HG03280 (cell line): ENCODE measurements around the gene CXCL13.
"Not testable (repeated sequence)": the region's sequence is repeated elsewhere in the genome, so short reads cannot be mapped to it uniquely, and the experiment has no call there.

Source experiments
- ATAC-seq: cut with Tn5 transposase; IDR thresholded peaks from one replicate; pipeline ENCODE4 v1.9.1; 2021; ENCODE audit warnings: mild to moderate bottlenecking, moderate library complexity; ENCODE audit not compliant: unreplicated experiment

The CXCL13 gene

DNA sequence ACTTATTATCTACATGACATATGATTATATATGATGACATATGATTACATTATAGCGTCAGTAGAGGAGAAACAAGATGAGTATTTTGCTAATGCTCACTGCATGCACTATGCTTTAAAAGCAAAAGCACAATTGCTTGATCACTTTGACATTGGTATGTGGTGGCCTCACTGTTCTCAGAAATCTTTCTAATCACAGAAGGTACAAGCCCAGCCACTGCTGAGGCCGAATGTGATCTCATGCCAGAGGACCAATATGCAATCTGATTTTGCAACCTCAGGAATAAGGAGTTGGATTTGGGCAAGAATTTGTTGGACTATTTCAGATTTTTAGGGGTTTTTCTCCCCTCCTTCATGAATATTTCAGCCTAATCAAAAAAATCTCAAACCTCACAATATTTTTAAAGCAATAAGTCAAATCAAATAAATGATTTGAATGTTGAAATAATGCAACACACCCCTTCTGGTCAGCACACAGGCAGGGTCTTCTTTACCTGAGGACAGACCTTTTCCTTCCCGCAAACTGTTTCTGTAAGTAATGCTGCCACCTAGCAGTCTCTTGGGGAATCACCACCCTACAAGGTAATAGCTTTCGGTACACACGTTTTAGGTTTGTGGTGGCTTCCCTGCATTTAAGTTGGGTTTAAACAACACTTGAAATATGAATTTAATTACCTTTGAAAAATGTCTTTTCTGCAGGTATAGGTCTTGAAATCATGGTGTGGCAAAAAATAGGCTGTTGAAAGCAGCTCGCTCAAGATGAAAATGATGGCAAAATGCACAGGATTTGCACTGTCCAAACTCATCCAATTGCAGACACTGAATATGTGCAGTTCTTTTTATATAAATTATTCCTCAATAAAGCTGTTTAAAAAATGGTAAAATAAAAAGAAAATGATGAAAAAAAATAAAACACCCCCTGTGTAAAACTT lies 4.8 kb upstream of the CXCL13 start:
- no peak for ATAC-seq

- ATAC-seq, result no peak
Measured at GRCh38 chr4:77601614-77602187, 3.9 kb upstream of the CXCL13 start.

- no peak for ATAC-seq
Measured at GRCh38 chr4:77613267-77613666, 7.6 kb downstream of the CXCL13 start.

GRCh38 chr4:77615153-77615552 lies 9.5 kb downstream of the CXCL13 start:
- no peak for ATAC-seq

DNA sequence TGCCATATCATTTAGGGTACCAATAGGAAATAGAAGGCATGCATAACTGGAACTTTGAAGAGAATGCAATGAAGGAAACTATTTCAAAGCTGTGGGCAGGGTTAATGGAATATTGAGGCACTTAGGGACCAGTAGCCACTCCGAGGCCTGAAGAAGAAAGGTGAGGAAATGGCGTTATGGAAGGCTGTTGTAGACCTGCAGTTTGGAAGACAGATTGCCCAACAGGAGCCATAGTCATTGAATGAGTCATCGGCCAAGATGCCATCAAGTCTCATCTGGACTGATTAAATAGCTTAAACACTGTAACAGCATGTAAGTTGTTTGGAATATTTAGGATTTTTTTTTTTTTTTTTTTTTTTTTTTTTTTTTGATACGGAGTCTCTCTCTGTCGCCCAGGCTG lies 11.6 kb downstream of the CXCL13 start:
- ATAC-seq, result no peak

DNA sequence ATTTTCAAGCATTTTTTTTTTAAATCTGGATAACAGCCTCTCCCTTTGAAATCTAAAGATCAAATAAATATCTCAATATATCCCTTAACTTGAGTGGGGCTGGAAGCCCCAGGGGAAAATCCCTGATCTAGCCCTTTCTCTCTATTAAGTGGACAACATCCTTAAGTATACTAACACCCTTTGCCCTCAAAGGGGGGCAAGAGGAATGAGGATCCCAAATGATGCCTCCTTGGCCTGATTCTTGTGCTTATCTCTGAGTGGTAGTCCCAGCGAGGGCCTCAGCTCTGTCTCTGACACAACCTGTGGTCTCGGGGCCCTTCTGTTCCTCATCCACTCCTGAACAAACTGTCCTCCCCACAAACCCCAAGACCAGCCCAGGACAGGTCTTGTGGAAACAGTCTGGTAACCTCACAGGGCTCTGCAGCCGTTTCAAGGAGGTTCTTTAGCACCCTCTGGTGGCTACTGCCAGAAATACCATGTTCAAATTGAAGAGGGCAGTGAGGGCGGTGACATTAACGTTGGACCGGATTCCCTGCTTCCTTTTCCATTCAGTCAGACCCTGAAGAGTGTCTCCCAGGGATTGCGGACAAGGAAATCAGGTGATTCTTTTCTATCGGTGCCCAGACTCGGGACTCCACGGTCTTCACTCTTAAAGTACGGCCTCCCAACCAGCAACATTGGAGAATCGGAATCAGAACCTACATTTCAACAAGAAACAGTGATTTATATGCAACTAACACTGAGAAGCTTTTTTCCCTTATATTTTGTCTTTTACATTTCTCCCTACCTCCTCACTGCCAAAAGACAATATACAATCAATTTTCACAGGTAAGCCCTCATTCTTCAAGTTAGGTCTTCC lies 13.0 kb downstream of the CXCL13 start:
- peak; percentile 84 for ATAC-seq

DNA sequence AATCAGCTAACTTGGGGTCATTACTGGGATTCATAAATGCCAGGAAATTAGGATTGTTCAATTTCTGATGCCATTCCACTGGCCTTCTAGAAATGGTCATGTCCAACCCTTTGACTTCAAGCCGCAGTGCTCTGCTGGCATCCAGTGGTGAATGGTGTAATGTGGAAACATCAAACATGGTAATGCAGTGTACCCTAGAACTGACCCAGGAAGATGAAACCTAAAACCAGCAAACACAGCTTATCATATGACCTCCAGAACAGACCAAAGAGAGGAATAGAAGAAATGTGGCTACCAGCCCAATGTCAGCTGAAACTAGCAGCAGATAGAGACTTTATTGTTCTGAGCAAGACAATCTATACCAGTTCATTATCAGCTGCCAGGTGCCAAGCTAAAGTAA lies 13.8 kb downstream of the CXCL13 start:
- ATAC-seq, result no peak

DNA sequence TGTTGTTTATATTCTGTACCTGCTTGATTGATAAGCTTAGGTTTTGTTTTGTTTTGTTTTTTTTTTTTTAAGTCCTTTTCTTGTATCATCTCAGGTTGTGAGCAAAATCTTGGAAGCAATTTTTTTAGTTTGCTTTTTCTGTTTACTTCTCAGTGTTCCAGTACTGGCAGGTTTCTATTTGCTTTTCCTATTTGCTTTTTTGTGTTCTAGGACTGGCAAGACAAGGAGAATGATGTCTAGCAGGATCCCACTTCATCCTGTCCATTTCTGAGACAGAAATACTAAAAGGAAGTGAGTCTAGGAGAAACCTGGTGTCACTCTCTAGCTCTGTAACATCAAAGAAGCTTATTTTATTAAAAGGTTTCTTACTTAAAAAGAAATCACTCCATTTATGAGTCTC lies 15.6 kb downstream of the CXCL13 start:
- ATAC-seq, result no peak

DNA sequence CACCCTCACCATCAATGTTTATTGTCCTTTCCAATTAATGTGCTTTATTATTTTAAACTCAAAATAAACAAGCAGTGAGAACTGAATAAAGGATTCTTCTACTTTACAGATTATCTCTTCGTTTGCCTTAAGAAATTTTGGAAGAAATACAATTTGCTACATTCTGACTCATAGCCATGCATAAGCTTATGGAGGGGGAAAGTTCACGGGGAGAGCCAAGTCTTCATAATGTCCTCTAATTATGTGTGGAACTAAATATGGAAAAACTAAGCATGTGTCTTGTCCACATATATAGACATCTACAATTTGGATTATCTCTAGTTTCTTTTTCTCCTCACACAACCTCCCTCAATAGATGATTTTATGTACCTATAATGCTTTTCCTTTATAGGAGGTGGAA lies 17.5 kb downstream of the CXCL13 start:
- ATAC-seq, result no peak

DNA sequence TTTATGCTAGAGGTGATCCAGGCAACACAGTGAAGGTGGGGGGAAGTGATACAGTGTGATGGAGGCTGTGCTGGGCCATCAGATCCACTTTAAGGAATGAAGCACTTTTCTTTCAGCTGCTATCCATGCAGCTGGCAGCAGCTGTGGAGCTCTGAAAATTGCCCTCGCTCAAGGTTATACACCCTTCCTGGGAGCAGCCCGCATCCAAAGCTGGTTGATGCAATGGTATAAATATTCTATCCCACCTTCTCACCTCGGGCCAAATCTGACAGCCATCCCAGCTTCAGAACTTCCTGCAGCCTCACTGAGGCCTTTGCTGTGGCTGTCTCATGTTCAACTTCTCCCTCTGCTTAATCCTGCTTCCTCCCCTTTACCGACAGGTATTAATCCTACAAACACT lies 18.6 kb downstream of the CXCL13 start:
- no peak for ATAC-seq

- no peak for ATAC-seq
Measured at GRCh38 chr4:77625485-77625884, 19.9 kb downstream of the CXCL13 start.

- peak; percentile 81 for ATAC-seq
Measured at GRCh38 chr4:77629885-77630284, 24.3 kb downstream of the CXCL13 start.

DNA sequence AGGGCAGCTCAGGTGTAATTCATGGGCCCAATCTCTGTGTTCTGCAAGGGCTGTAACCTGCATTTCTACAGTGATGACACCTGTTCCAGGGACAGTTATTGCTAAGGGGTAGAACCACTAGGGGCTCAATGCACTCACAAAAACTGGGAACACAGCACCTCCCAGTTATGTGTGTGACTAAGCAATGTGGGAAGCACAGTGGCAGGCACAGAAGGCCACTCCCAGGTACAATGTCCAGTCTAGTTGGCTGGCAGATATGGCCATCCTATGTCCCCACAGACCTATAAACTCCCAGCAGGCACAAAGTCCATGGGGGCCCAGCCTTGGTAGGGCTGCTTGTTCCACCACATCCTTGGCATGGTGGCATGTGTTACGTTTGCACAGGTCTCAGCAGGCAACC lies 25.7 kb downstream of the CXCL13 start:
- no peak for ATAC-seq

GRCh38 chr4:77634132-77634785 lies 28.6 kb downstream of the CXCL13 start:
- no peak for ATAC-seq

GRCh38 chr4:77635246-77635645 lies 29.6 kb downstream of the CXCL13 start:
- no peak for ATAC-seq

GRCh38 chr4:77635876-77636275 lies 30.3 kb downstream of the CXCL13 start:
- ATAC-seq, result no peak

DNA sequence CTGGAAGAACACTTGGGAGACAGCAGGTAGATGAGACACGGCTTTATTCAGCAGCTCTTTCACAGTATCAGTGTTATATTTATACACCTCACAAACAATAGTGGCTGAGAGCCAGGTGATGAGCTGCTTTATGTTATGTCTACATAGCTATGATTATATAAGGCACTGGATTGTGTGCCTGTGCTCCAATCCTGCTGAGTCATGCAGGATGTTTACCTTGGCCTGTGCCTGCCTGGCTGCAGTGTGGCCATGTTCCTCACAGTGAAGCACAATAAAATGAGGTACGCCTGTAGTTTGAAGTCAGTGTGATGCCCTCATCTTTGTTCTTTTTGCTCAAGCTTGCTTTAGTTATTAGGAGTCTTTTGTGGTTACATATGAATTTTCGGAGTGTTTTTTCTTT lies 31.3 kb downstream of the CXCL13 start:
- ATAC-seq, result no peak

- ATAC-seq, result not testable (repeated sequence)
Measured at GRCh38 chr4:77644069-77644468, 38.4 kb downstream of the CXCL13 start.

- no peak for ATAC-seq
Measured at GRCh38 chr4:77650787-77651186, 45.2 kb downstream of the CXCL13 start.

GRCh38 chr4:77651820-77652219 lies 46.2 kb downstream of the CXCL13 start:
- no peak for ATAC-seq
